ENCODE measurements around the gene NEK4.
A peak's percentile ranks its signal among the peaks of the same experiment; 100 is the strongest.

Gene NEK4

DNA sequence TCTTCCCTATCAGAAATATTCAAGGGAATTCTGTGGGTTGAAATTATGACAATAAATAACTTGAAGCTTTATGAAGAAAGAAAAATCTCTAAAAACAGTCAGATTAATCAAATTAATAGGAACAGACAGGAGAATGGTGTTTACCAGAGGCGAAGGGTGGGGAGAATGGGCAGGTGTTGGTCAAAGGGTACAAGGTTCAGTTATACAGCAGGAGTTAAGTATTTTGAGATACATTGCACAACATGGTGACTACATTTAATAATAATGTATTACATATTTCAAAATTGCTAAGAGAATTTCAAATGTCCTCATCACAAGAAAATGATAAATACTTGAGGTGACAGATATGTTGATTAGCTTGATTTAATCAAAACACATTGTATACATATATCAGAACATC lies 46.2 kb downstream of the NEK4 start:
- Histone ChIP-seq H3K4me3 (ENCODE audit: low read length) (no peak overlapping the region), H3K27me3 (ENCODE audit: insufficient read depth, low read length) (no peaks in the 10 kb centered on the region), H3K9me3 (ENCODE audit: low read length) (peaks cover 12% of the 10 kb centered on the region), H3K4me1 (ENCODE audit: insufficient read depth, low read length) (no peaks in the 10 kb centered on the region), H2AFZ (ENCODE audit: low read depth, low read length) (no peak overlapping the region), H3K36me3 (ENCODE audit: insufficient read depth, low read length) (peaks cover 26% of the 10 kb centered on the region)

GRCh38 chr3:52723935-52724334 lies 46.8 kb downstream of the NEK4 start:
- peaks cover 29% of the 10 kb centered on the region for H3K36me3 ChIP-seq (ENCODE audit: insufficient read depth, low read length)

GRCh38 chr3:52722491-52722890 lies 48.2 kb downstream of the NEK4 start:
- H2AFZ ChIP-seq (ENCODE audit: low read depth, low read length): no peak overlapping the region
- no peak overlapping the region for H3K4me3 ChIP-seq (ENCODE audit: low read length)
- peaks cover 30% of the 10 kb centered on the region for H3K36me3 ChIP-seq (ENCODE audit: insufficient read depth, low read length)
- H3K27me3 ChIP-seq (ENCODE audit: insufficient read depth, low read length): no peaks in the 10 kb centered on the region
- peaks cover 15% of the 10 kb centered on the region for H3K9me3 ChIP-seq (ENCODE audit: low read length)
- H3K4me1 ChIP-seq (ENCODE audit: insufficient read depth, low read length): no peaks in the 10 kb centered on the region

More at GRCh38 chr3:52723935-52724334, 46.8 kb downstream of the NEK4 start:
- no peaks in the 10 kb centered on the region for H3K27me3 ChIP-seq (ENCODE audit: insufficient read depth, low read length)
- no peak overlapping the region for H3K4me3 ChIP-seq (ENCODE audit: low read length)
- no peak overlapping the region for H2AFZ ChIP-seq (ENCODE audit: low read depth, low read length)
- H3K9me3 ChIP-seq (ENCODE audit: low read length): peaks cover 15% of the 10 kb centered on the region
- H3K4me1 ChIP-seq (ENCODE audit: insufficient read depth, low read length): no peaks in the 10 kb centered on the region

- H3K4me3 ChIP-seq (ENCODE audit: low read length): no peak overlapping the region
- H3K4me1 ChIP-seq (ENCODE audit: insufficient read depth, low read length): no peaks in the 10 kb centered on the region
- H2AFZ ChIP-seq (ENCODE audit: low read depth, low read length): no peak overlapping the region
- H3K27me3 ChIP-seq (ENCODE audit: insufficient read depth, low read length): no peaks in the 10 kb centered on the region
- H3K36me3 ChIP-seq (ENCODE audit: insufficient read depth, low read length): peaks cover 31% of the 10 kb centered on the region
- peaks cover 15% of the 10 kb centered on the region for H3K9me3 ChIP-seq (ENCODE audit: low read length)
These were observed 49.1 kb downstream of the NEK4 start for GRCh38 chr3:52721730-52722008.

DNA sequence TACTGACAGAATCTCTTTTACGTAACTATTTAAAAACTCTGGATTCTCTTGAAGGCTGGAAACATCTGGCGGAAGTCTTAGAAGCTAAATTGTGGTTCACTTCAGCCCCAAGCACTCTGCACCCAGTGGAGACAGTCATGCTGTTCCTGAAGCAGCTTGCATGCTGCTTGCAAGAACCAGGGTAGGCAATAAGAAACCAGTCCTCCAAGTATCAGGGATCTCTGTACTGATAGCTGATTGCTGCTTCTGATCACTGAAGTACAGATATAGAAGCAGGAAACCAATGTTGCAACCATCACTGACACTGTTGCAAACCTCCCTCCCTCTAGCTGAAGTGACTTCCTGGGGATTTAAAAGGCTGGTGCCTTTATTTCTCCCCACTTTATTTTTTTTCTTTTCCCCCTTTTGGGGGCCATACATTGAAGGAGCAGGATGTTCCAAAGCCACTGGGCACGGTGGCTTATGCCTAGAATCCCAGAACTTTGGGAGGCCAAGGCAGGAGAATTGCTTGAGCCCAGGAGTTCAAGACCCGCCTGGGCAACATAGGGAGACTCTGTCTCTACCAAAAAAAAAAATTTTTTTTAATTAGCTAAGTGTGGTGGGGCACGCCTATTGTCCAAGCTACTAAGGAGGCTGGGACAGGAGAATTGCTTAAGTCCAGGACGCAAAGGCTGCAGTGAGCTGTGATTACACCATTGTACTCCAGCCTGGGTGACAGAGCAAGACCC lies 49.6 kb downstream of the NEK4 start:
- H3K27me3 ChIP-seq (ENCODE audit: insufficient read depth, low read length): no peaks in the 10 kb centered on the region

DNA sequence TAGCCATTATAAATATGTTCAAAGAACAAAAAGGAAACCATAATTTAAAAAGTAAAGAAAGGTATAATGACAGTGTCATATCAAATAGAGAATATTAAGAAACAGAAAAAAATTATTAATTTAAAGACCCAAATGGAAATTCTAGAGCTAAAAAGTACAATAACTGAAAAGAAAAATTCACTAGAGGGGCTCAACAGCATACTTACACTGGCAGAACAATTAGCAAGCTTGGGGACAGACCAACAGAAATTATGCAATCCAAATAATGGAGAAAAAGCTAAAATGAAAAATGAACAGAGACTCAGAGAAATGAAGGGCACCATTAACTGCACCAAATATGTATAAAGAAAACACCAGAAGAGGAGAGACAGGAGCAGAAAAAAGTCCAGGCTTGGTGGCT lies 51.1 kb downstream of the NEK4 start:
- Histone ChIP-seq H2AFZ (ENCODE audit: low read depth, low read length) (no peak overlapping the region), H3K4me1 (ENCODE audit: insufficient read depth, low read length) (no peaks in the 10 kb centered on the region), H3K9me3 (ENCODE audit: low read length) (peaks cover 15% of the 10 kb centered on the region), H3K27me3 (ENCODE audit: insufficient read depth, low read length) (no peaks in the 10 kb centered on the region), H3K36me3 (ENCODE audit: insufficient read depth, low read length) (peaks cover 40% of the 10 kb centered on the region), H3K4me3 (ENCODE audit: low read length) (no peak overlapping the region)

More for the DNA sequence above, 49.6 kb downstream of the NEK4 start:
- Histone ChIP-seq H3K4me3 (ENCODE audit: low read length) (no peak overlapping the region), H2AFZ (ENCODE audit: low read depth, low read length) (no peak overlapping the region), H3K4me1 (ENCODE audit: insufficient read depth, low read length) (no peaks in the 10 kb centered on the region), H3K9me3 (ENCODE audit: low read length) (peaks cover 15% of the 10 kb centered on the region), H3K36me3 (ENCODE audit: insufficient read depth, low read length) (peaks cover 33% of the 10 kb centered on the region)

DNA sequence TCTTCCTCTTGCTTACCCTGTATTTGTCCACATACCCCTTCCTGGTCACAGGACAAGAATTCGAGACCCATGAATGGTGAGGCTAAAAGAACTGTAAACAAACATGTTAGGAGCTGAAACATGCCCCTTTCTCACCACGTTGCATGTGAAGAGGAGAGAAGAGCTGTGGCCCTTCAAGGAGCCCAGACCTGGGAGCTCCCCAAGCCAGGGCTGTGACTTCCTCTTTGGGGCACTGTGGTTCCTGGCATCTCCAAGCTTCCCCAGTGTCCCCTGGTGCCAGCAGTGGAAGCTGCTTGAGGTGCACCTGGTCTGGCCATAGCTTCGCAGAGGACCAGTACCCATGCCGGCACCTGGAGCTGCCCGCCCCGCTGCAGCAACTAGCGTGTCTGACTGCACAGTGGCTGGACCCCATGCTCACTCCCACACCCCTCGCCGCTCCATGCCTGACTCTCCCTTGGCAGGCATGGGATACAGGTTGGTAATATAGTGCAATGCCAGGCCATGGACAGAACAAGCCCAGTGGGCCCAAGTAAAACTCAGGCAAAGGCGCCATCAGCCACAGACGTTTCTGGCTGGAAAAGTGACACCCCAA lies 54.9 kb downstream of the NEK4 start:
- Histone ChIP-seq H3K27me3 (ENCODE audit: insufficient read depth, low read length) (no peaks in the 10 kb centered on the region), H2AFZ (ENCODE audit: low read depth, low read length) (no peak overlapping the region), H3K4me1 (ENCODE audit: insufficient read depth, low read length) (no peaks in the 10 kb centered on the region), H3K36me3 (ENCODE audit: insufficient read depth, low read length) (peaks cover 39% of the 10 kb centered on the region), H3K9me3 (ENCODE audit: low read length) (peaks cover 8% of the 10 kb centered on the region), H3K4me3 (ENCODE audit: low read length) (no peak overlapping the region)

GRCh38 chr3:52714335-52715302 lies 56.1 kb downstream of the NEK4 start:
- H3K4me3 ChIP-seq (ENCODE audit: low read length): no peak overlapping the region
- H3K36me3 ChIP-seq (ENCODE audit: insufficient read depth, low read length): peaks cover 43% of the 10 kb centered on the region
- no peak overlapping the region for H2AFZ ChIP-seq (ENCODE audit: low read depth, low read length)
- peaks cover 8% of the 10 kb centered on the region for H3K9me3 ChIP-seq (ENCODE audit: low read length)
- no peaks in the 10 kb centered on the region for H3K27me3 ChIP-seq (ENCODE audit: insufficient read depth, low read length)
- no peaks in the 10 kb centered on the region for H3K4me1 ChIP-seq (ENCODE audit: insufficient read depth, low read length)

GRCh38 chr3:52712291-52713212 lies 58.2 kb downstream of the NEK4 start:
- Histone ChIP-seq H2AFZ (ENCODE audit: low read depth, low read length) (no peak overlapping the region), H3K4me1 (ENCODE audit: insufficient read depth, low read length) (peaks cover 2% of the 10 kb centered on the region), H3K4me3 (ENCODE audit: low read length) (no peak overlapping the region), H3K27me3 (ENCODE audit: insufficient read depth, low read length) (no peaks in the 10 kb centered on the region), H3K36me3 (ENCODE audit: insufficient read depth, low read length) (peaks cover 51% of the 10 kb centered on the region), H3K9me3 (ENCODE audit: low read length) (peaks cover 3% of the 10 kb centered on the region)

- Histone ChIP-seq H3K27me3 (ENCODE audit: insufficient read depth, low read length) (no peaks in the 10 kb centered on the region), H3K9me3 (ENCODE audit: low read length) (peaks cover 3% of the 10 kb centered on the region), H3K36me3 (ENCODE audit: insufficient read depth, low read length) (peaks cover 44% of the 10 kb centered on the region)
These were observed 60.2 kb downstream of the NEK4 start for GRCh38 chr3:52710512-52710911.

GRCh38 chr3:52707585-52707984 lies 63.2 kb downstream of the NEK4 start:
- no peaks in the 10 kb centered on the region for H3K27me3 ChIP-seq (ENCODE audit: insufficient read depth, low read length)
- H3K4me1 ChIP-seq (ENCODE audit: insufficient read depth, low read length): peaks cover 27% of the 10 kb centered on the region
- peaks cover 35% of the 10 kb centered on the region for H3K36me3 ChIP-seq (ENCODE audit: insufficient read depth, low read length)
- H3K4me3 ChIP-seq (ENCODE audit: low read length): peak overlapping the region; percentile 80
- H2AFZ ChIP-seq (ENCODE audit: low read depth, low read length): no peak overlapping the region
- H3K9me3 ChIP-seq (ENCODE audit: low read length): peaks cover under 1% of the 10 kb centered on the region

More at GRCh38 chr3:52710512-52710911, 60.2 kb downstream of the NEK4 start:
- Histone ChIP-seq H3K4me3 (ENCODE audit: low read length) (no peak overlapping the region), H2AFZ (ENCODE audit: low read depth, low read length) (no peak overlapping the region), H3K4me1 (ENCODE audit: insufficient read depth, low read length) (peaks cover 15% of the 10 kb centered on the region)

Data from neuron (in vitro differentiated cells).